SU-DHL-6 (cell line): Measurements from ENCODE around the gene SERPINB6.
"Not testable (repeated sequence)": the region's sequence is repeated elsewhere in the genome, so short reads cannot be mapped to it uniquely, and the experiment has no call there.

Source experiments
- H2AFZ ChIP-seq: fragments of 200-600 bp; sonication (generic); 2 replicates; pipeline ENCODE4 v1.6.1; 2014; ENCODE audit warnings: low read depth, mild to moderate bottlenecking, moderate library complexity, mixed read lengths, antibody characterized with exemption, low read length; ENCODE audit not compliant: severe bottlenecking
- H3F3A ChIP-seq: fragments of 200-600 bp; shearing (Covaris generic); 2 replicates; pipeline ENCODE4 v1.6.0; 2016; ENCODE audit warnings: antibody characterized with exemption, mild to moderate bottlenecking; ENCODE audit not compliant: insufficient read depth
- H3K27ac ChIP-seq: fragments of 200-600 bp; sonication (generic); 2 replicates; pipeline ENCODE4 v1.5.1; 2016; ENCODE audit warnings: low read depth, mild to moderate bottlenecking, low read length, moderate library complexity, mixed read lengths
- H3K27me3 ChIP-seq: fragments of 200-600 bp; sonication (generic), shearing (Covaris generic); 2 replicates; pipeline ENCODE4 v1.6.0; 2014; ENCODE audit warnings: mild to moderate bottlenecking, low read length
- H3K36me3 ChIP-seq: fragments of 200-600 bp; sonication (generic); 2 replicates; pipeline ENCODE4 v1.6.1; 2014; ENCODE audit warnings: mild to moderate bottlenecking, low read length, mixed read lengths
- H3K4me2 ChIP-seq: fragments of 300-600, 200-600 bp; shearing (Covaris generic), sonication (generic); 2 replicates; pipeline ENCODE4 v1.6.0; 2014; ENCODE audit warnings: low read length, low read depth, mild to moderate bottlenecking; ENCODE audit not compliant: poor library complexity, severe bottlenecking
- H3K4me3 ChIP-seq: fragments of 200-600 bp; sonication (generic); 2 replicates; pipeline ENCODE4 v1.5.1; 2014; ENCODE audit warnings: antibody characterized with exemption, low read length, mild to moderate bottlenecking, mixed read lengths; ENCODE audit not compliant: insufficient read depth, poor library complexity, severe bottlenecking
- H3K79me2 ChIP-seq: fragments of 200-600 bp; sonication (generic); 2 replicates; pipeline ENCODE4 v1.6.1; 2014; ENCODE audit warnings: mild to moderate bottlenecking, low read length, moderate library complexity; ENCODE audit not compliant: insufficient read depth
- H3K9ac ChIP-seq: fragments of 200-600 bp; sonication (generic); 2 replicates; pipeline ENCODE4 v1.7.0; 2014; ENCODE audit warnings: mild to moderate bottlenecking, low read length
- H3K9me2 ChIP-seq: fragments of 200-600 bp; sonication (generic); replicated peaks from 2 replicates; pipeline ENCODE4 v1.6.1; 2014; ENCODE audit warnings: low read length; ENCODE audit not compliant: insufficient read depth
- H3K9me3 ChIP-seq: fragments of 200-600 bp; sonication (generic); 2 replicates; pipeline ENCODE4 v1.6.1; 2014; ENCODE audit warnings: low read length, mixed read lengths; ENCODE audit not compliant: insufficient read depth
- H4K20me1 ChIP-seq: fragments of 200-600 bp; sonication (generic); 2 replicates; pipeline ENCODE4 v1.6.1; 2014; ENCODE audit warnings: low read depth, mild to moderate bottlenecking, antibody characterized with exemption, low read length, moderate library complexity, mixed read lengths
- EZH2phosphoT487 ChIP-seq: fragments of 200-600 bp; sonication (generic), shearing (Covaris generic); conservative IDR thresholded peaks from 2 replicates; pipeline ENCODE4 v1.6.1; 2018; ENCODE audit warnings: mild to moderate bottlenecking, antibody characterized with exemption, low read length, moderate library complexity, mixed read lengths
- TF ChIP-seq, protein P1 (sequence below): fragments of 200-600 bp; sonication (generic); IDR thresholded peaks from one replicate; pipeline ENCODE4 v1.5.1; 2017; ENCODE audit warnings: antibody characterized with exemption, mild to moderate bottlenecking, low read length, moderate library complexity; ENCODE audit not compliant: insufficient read depth, poor library complexity, severe bottlenecking

SERPINB6 gene

DNA sequence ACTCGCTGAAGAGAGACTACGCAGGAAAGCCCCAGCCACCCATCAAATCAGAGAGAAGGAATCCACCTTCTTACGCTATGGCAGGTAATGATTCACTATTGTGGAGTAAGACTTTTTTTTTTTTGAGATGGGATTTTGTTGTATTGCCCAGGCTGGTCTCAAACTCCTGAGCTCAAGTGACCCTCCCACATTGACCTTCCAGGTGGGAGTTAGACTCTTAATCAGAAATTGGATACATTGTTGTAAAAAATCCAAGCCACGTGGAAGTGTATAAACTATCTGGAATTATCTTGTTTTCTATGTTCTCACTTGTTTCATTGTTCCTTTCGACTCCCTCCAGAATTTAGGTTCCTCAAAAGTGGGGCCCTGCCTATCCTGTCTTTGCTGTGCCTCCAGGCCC, 35.1 kb upstream of the SERPINB6 start:
- Histone ChIP-seq H3F3A (peaks cover 3% of the 10 kb centered on the region), H3K36me3 (peaks cover 18% of the 10 kb centered on the region), H3K27ac (no peak overlapping the region), H3K9ac (no peak overlapping the region), H2AFZ (no peak overlapping the region), H3K4me3 (no peak overlapping the region), H3K9me2 (no peaks in the 10 kb centered on the region), H4K20me1 (no peaks in the 10 kb centered on the region), H3K79me2 (no peaks in the 10 kb centered on the region), H3K9me3 (peaks cover 12% of the 10 kb centered on the region; the same call in 1 of the 2 replicates), H3K4me2 (no peak overlapping the region), H3K27me3 (no peaks in the 10 kb centered on the region)
- TF ChIP-seq EZH2phosphoT487 = no peak
- TF ChIP-seq, protein P1, sequence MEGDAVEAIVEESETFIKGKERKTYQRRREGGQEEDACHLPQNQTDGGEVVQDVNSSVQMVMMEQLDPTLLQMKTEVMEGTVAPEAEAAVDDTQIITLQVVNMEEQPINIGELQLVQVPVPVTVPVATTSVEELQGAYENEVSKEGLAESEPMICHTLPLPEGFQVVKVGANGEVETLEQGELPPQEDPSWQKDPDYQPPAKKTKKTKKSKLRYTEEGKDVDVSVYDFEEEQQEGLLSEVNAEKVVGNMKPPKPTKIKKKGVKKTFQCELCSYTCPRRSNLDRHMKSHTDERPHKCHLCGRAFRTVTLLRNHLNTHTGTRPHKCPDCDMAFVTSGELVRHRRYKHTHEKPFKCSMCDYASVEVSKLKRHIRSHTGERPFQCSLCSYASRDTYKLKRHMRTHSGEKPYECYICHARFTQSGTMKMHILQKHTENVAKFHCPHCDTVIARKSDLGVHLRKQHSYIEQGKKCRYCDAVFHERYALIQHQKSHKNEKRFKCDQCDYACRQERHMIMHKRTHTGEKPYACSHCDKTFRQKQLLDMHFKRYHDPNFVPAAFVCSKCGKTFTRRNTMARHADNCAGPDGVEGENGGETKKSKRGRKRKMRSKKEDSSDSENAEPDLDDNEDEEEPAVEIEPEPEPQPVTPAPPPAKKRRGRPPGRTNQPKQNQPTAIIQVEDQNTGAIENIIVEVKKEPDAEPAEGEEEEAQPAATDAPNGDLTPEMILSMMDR = no peak

DNA sequence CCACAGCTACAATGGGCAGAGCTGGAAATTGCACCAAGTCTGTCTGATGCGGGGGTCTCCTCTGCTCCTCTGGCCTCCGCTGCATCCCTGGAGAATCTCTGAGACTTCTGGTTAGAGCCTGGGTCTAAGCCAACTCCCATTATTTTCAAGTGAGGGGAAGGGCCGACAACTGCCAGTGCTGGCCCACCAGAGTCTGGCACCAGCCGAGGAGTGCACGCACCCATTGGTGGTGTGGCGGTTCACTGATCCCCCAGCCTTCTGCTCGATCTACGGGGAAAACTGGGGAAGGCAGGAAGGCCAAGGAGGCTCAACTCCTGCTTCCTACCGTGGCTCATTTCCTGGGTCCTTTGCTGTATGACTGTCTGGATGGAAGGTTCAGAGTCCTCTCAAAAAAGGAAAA, 34.5 kb upstream of the SERPINB6 start:
- H4K20me1 ChIP-seq = no peaks in the 10 kb centered on the region
- no peak overlapping the region for H3K4me3 ChIP-seq
- no peak overlapping the region for H3K9ac ChIP-seq
- TF ChIP-seq, protein P1 = no peak
- H3K4me2 ChIP-seq = no peak overlapping the region
- H3F3A ChIP-seq = peaks cover 6% of the 10 kb centered on the region
- no peaks in the 10 kb centered on the region for H3K79me2 ChIP-seq
- H3K36me3 ChIP-seq = peaks cover 12% of the 10 kb centered on the region
- H3K9me2 ChIP-seq = no peaks in the 10 kb centered on the region
- no peak overlapping the region for H3K27ac ChIP-seq
- peaks cover 6% of the 10 kb centered on the region; the same call in 1 of the 2 replicates for H3K9me3 ChIP-seq
- H2AFZ ChIP-seq = no peak overlapping the region
- H3K27me3 ChIP-seq = no peaks in the 10 kb centered on the region

DNA sequence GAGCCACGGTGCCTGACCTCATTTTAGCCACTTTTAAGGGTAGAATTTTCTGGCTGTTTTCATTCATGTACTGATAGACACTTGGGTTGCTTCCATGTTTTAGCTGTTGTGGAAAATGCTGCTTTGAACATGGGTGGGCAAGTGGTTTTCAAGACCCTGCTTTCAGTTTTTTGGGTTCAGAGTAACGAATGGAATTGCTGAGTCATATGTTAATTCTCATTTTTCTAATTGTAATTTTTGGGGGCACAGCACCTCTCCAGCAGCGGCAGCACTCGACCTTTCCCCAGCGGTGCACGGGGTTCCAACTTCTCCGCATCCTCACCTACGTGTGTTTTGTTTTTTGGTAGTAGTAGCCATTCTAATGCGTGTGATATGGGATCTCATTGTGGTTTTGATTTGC, 33.7 kb upstream of the SERPINB6 start:
- Histone ChIP-seq H3K9ac (no peak overlapping the region), H3K27ac (no peak overlapping the region), H3K9me2 (no peaks in the 10 kb centered on the region), H4K20me1 (no peaks in the 10 kb centered on the region), H3F3A (peaks cover 6% of the 10 kb centered on the region), H3K4me3 (no peak overlapping the region), H3K4me2 (no peak overlapping the region), H2AFZ (no peak overlapping the region), H3K9me3 (no peaks in the 10 kb centered on the region), H3K36me3 (peaks cover 4% of the 10 kb centered on the region; the same call in 1 of the 2 replicates), H3K27me3 (no peaks in the 10 kb centered on the region), H3K79me2 (no peaks in the 10 kb centered on the region)
- TF ChIP-seq, protein P1 = no peak
- TF ChIP-seq EZH2phosphoT487 = no peak

DNA sequence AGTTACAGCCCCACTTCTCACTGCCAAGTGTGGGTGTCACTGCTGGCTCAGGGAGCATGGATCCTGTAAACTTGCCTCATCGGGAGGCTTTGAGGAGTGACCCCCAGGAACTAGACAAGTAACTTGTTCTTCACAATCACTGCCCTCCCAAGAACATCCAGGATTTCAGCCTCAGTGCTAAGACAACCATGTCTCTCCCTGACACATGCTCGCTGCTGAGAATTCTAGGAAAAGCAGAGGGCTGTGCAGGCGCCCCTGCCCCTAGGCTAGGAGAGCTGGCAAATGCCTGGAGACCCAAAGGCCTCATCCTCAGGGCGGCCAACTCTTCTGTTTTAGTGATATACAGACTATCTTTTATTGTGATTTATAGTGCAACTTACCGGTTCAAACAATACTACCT, 31.9 kb upstream of the SERPINB6 start:
- H3K9ac ChIP-seq, H3K27ac ChIP-seq, H3K4me3 ChIP-seq, H3K79me2 ChIP-seq, H3K9me3 ChIP-seq, H3K36me3 ChIP-seq, H3K27me3 ChIP-seq, H2AFZ ChIP-seq, H3K9me2 ChIP-seq, H3K4me2 ChIP-seq, H4K20me1 ChIP-seq, H3F3A ChIP-seq: not testable (repeated sequence)
